HG03196 (cell line): Measurements from ENCODE around the gene TAMALIN.

Experiments
- ATAC-seq: cut with Tn5 transposase; IDR thresholded peaks from one replicate; pipeline ENCODE4 v1.9.1; 2021; ENCODE audit not compliant: unreplicated experiment

TAMALIN gene

DNA sequence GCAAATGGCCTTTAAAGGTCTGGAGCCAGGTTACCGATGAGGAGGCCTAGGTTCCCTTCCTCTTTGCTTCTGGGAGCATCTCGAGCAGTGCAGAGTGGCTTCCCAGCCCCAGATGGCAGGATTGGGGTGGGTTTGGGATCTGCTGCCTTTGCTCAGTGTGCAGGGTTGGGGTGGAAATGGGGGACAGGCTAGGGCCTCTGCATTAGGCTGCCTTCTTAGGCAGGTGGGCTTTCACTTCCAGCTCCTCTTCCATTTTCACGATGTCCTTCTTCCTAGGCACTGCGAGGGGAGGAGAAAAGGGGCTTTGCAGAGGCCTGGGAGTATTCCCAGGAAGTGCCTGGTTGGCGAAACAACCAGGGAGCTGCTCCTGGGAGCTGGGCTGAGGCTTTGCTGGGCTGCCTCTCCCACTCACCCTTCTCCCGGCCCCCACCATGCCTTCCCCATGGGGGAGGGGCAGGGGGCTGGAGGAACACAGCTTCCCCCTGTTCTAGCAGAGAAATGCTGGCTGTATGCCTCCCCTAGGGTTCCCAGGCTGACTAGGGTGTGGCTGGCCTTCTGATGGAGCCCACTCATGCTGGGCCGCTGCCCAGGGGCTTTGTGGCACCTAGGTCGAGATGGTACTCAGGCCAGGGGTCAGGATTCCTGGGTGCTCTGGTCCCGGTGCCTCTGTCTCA, 46.9 kb downstream of the TAMALIN start:
- ATAC-seq = no peak

DNA sequence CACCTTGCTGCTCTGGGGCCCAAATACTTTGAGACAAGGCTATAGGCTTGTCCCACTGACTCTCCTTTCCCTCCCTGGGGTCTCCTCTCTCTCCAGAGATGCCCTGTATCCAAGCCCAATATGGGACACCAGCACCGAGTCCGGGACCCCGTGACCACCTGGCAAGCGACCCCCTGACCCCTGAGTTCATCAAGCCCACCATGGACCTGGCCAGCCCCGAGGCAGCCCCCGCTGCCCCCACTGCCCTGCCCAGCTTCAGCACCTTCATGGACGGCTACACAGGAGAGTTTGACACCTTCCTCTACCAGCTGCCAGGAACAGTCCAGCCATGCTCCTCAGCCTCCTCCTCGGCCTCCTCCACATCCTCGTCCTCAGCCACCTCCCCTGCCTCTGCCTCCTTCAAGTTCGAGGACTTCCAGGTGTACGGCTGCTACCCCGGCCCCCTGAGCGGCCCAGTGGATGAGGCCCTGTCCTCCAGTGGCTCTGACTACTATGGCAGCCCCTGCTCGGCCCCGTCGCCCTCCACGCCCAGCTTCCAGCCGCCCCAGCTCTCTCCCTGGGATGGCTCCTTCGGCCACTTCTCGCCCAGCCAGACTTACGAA, 47.6 kb downstream of the TAMALIN start:
- no peak for ATAC-seq

DNA sequence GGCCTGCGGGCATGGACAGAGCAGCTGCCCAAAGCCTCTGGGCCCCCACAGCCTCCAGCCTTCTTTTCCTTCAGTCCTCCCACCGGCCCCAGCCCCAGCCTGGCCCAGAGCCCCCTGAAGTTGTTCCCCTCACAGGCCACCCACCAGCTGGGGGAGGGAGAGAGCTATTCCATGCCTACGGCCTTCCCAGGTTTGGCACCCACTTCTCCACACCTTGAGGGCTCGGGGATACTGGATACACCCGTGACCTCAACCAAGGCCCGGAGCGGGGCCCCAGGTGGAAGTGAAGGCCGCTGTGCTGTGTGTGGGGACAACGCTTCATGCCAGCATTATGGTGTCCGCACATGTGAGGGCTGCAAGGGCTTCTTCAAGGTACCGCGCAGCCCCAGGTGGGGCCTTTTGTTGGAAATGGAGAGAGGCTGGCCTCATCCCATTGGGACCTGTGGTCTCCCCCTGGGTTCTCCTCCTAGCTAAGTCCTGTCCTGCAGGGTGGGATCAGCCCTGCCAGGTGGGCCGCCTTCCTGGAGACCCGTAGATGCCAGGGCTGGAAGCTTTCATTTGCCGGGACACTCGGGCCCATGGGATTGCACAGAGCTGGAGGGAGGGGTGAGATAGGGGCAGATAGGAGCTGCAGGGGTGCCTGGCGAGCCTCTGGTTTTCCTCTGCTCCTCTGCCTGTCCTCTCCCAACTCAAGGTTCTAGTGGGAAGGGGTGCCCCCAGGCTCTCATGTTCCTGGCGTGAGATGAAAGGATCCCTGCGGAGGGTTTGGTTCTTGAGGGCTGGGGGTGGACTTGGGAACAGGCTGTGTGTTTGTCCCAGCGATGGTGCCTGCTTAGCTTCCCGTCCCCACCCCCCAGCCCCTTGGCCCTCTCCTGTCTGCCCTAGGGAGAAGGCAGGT, 48.3 kb downstream of the TAMALIN start:
- ATAC-seq = no peak

DNA sequence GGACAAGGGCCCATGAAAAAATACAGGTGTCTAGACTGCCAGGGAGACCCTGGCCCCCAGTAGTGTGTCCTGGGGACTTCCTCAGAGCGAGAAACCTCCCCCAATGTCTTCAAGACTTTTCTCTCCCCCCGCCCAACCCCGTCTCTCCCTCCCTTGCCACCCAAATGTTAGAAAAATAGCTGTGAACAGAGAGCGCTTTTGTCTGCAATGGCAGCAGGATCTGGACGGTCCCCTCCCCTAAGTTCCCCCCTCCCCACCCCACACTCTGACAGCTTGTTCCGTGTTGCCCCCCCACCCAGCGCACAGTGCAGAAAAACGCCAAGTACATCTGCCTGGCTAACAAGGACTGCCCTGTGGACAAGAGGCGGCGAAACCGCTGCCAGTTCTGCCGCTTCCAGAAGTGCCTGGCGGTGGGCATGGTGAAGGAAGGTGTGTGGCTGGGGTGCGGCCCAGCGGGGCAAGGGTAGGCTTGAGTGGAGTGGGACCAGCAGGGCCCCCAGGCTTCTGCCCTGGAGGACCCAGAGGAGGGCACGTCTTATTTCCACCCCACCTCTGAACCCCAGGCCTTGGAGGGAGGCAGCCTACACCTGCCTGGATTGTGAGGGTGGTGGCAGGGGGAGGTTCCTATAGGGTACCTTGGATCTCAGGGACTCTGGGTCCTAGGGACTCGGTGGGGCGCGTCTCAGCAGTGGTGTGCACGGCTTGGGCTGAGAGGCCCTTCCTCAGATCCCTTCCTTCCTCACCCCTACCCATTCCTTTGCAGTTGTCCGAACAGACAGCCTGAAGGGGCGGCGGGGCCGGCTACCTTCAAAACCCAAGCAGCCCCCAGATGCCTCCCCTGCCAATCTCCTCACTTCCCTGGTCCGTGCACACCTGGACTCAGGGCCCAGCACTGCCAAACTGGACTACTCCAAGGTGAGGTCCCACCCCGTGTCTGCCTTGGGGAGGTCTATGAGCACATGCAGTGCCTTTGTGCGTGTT, 49.3 kb downstream of the TAMALIN start:
- ATAC-seq = no peak

DNA sequence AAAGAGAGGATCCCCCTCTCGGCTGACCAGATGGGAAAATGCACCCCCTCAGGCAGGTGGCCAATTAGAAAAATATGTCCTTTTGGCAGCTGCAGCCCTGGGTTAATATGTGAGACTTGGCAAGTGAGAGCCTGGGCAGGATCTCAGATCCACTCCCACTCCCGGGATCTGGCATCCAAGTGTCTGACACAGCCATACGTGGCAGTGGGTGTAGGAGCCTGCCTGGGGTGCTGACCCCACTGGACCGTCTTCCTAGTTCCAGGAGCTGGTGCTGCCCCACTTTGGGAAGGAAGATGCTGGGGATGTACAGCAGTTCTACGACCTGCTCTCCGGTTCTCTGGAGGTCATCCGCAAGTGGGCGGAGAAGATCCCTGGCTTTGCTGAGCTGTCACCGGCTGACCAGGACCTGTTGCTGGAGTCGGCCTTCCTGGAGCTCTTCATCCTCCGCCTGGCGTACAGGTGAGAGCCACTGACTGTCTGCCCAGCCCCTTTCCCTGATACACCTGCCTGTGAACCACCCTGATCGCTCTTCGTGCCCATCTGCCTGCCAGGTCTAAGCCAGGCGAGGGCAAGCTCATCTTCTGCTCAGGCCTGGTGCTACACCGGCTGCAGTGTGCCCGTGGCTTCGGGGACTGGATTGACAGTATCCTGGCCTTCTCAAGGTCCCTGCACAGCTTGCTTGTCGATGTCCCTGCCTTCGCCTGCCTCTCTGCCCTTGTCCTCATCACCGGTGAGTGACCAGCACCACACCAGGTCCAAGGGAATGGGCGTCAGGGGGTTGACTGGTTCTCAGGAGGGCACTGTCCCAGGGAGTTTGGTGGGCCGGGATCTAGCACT, 50.3 kb downstream of the TAMALIN start:
- ATAC-seq = no peak

DNA sequence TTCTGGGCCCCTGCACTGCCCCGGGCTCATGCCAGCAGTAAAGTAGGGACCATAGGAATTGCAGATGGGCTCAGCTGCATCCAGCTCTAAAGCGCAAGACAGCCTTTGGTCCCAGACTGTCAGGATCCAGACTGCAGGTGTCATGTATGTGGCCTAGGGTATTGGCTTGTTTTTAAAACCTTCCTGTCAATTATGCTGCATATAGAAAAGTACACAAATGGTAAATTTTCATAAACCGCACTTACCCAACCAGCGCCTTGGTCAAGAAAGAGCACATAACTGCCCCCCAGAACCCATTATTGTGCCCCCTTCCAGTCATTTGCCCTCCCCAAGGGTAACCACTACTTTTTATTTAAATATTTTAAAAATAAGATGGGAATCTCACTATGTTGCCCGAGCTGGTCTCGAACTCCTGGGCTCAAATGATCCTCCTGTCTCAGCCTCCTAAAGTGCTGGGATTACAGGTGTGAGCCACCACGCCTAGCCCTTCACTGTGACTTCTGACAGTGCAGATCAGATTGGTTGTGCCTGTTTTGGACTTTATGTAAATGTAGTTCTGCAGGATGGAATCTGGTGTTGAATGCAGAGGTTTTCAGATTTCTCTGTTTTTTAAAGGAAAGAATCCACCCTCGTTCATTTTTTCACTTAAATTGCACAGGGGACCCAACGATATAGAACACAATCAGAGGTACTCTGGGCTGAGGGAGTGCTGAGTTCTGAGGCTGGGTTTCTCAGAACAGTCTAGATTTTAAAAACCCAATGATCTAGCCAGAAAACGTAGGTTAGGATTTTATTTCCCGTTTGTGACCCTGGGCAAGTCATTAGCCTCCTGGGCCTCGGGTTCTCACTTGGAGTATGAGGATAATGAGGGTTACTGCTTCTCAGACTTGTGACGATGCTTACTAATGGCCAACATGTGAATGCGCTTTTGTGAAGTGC, 51.2 kb downstream of the TAMALIN start:
- ATAC-seq = no peak

DNA sequence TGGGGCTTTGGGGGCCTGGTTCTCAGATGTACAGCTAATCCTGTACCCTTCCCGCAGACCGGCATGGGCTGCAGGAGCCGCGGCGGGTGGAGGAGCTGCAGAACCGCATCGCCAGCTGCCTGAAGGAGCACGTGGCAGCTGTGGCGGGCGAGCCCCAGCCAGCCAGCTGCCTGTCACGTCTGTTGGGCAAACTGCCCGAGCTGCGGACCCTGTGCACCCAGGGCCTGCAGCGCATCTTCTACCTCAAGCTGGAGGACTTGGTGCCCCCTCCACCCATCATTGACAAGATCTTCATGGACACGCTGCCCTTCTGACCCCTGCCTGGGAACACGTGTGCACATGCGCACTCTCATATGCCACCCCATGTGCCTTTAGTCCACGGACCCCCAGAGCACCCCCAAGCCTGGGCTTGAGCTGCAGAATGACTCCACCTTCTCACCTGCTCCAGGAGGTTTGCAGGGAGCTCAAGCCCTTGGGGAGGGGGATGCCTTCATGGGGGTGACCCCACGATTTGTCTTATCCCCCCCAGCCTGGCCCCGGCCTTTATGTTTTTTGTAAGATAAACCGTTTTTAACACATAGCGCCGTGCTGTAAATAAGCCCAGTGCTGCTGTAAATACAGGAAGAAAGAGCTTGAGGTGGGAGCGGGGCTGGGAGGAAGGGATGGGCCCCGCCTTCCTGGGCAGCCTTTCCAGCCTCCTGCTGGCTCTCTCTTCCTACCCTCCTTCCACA, 52.0 kb downstream of the TAMALIN start:
- ATAC-seq = no peak

DNA sequence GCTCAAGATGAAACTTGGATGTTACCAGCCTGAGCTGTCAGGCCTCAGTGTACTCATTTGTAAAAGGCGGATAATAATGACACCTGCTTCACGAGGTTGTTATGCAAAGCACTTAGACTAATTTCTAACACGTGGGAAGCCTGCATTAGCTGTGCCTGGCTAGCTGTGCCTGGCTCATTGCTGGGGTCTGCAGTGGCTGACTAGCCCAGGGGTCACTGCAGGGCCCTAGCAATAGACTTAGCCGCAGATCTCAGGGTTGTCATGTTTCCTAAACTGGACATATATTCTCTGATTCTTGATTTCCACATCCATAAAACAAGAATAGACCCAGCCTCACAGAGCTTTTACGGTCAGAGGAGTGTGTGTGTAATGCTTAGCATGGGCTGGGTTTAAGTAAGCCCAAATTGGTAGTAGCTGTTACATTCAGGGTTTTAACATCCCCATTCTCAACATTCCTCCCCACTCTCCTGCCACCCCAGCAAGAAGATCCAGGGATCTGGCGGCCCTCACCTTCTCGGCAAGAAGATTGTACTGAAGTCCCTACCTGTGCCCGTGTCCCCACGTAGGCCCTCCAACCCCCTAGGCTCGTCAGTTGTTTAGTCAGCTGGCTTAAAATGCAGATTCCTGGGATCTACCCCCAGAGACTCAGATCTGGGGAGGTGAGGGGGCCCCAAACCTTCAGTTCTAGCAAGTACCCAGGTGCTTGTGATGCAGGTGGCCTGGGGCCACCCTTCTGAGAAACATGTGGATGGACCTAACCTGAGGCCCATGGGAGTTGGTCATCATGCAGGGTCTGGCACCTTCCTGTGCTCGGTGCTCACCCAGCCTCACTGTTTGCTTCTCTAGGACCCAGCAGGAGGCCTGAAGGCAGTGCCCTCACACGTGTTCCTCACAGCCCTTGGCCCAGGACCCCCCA, 53.1 kb downstream of the TAMALIN start:
- ATAC-seq = no peak

DNA sequence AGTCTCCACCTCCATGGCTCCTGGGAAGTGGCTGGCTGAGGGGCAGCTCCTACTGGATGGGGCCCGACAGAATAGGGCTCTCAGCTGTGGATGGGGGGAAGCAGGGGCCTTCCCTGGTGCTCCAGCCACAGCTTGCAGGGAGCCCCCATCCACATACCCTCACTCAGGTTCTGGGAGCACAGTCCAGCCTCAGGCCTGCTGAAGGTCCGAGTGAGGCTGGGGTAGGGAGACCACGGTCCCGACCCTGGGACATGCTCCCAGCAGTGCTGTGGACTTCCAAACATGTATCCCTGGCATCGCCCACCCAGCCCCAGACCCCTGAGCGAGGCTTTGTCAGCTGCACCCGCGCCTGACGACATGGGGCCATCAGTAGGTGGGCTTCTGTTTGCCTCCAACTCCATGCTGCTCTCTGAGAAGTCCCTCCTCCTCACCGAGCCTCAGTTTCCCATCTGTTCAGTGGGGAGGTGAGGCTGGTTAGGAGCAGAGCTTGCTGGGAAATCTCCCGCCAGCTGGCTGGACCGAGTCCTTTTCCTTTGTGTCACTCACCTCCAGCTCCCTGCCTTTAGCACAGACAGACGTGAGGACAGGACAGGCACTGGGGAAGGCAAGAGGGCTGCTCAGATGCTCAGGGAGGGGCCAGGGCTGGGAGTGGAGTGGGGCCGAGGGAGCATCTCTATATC, 53.9 kb downstream of the TAMALIN start:
- no peak for ATAC-seq

DNA sequence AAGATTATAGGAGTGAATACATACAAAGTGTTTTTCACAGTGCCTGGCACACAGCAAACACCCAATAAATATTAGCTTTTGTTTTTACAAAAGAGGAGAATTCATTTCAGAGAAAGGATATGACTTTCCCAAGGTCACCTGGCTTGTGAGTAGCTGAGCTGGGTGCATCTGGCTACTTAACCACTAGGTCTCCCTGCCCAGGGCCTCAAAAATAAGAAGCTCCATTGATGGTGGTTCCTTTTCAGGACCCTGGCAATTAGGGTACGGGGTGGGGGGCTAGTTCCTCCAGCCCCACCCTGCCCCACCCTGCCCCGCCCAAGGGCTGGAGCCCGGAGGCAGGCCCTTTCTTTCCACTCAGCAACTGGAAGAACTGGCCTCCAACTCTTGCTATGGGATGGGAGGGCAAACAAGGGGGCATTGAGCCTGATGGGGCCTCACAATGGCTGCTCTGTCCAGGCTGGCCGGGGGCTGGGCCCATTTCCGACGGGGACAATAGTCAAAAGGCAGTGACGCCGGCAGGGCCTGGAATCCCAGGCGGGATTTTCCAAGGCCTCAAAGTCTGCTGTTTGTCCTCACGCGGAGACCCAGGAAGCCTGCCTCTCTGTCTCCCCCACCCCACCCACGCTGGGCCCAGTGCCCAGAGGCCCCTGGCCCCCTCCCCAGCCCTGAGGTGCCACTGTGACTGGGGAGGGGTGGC, 54.9 kb downstream of the TAMALIN start:
- no peak for ATAC-seq

DNA sequence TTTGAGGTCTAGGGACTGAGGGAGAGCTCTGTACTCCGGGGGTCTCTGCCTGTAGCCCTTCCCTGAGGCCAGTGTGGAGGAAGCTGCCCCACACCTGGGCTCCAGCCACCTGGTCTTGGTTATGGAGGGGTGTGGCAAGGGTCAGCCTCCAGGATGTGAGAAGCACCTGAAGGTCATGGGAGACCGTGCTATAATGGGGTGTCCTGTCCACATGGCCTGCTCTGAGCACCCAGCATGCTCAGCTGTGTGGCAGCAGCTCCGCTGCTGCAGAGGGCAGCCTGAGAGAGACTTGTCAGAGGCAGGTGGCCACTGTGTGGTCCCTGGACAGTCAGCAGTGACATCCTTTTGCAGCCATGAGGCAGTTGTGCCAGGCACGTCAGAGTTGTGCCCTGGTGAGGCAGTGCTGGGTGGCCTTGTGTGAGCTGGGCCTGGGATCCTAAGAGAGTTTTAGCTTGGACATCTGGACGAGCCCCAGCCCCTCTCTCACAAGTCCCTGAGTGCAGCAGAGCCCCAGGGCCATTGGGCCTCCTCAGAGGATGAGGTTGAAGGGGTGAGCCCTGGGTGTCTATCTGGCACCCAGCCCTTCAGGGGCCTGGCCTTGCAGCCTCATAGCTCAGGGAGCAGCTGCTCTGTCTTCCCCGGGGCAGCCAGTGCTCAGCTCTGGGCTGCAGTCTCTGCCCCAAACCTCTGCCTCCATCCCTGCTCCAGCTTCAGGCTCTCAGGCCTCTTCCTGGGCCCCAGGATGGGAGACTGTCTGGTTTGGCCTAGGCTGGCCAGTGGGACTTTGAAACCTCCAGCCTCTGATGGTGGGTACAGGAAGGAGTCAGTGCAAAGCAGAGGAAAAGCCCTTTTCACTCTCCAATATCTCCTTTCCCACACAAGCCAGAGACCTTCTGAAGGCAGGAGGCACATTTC, 55.7 kb downstream of the TAMALIN start:
- no peak for ATAC-seq

DNA sequence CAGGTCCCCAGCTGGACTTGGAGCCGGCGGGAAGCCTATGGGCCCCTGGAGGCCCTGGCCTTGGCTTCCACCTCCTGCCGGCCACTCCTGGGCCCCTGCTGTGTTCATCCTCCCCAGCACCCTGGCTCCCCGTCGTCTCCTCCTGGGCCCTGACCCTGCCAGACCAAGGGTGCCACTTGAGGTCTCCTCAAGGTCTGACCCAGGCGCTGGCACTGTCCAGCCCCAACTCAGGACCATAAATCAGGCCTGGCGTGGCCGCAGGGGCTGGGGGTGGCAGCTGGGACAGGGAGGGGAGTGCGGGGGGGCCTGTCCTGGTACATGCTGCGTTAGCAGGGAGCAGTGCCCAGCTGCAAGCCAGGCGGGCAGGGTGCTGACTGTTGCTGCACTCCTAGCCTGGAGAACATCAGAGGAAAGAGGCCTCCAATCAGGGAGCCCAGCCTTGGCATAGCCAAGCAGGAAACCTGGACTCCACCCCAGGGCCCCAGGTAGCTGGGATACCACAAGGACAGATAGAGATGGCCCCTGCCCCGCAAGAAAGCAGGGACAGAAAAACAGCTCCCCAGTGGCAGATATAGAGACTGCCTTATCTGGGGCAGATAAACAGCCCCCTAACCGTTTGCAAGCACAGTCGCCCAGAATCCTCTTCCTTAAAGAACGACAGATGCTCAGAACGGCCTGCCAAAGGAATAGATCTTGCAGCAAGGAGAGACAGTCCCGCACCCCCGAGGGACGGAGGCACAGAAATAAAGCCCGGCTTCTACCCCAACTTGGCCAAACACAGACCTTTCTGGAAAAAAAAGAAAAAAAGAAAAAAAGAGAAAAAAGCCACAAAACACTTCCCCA, 56.6 kb downstream of the TAMALIN start:
- no peak for ATAC-seq

DNA sequence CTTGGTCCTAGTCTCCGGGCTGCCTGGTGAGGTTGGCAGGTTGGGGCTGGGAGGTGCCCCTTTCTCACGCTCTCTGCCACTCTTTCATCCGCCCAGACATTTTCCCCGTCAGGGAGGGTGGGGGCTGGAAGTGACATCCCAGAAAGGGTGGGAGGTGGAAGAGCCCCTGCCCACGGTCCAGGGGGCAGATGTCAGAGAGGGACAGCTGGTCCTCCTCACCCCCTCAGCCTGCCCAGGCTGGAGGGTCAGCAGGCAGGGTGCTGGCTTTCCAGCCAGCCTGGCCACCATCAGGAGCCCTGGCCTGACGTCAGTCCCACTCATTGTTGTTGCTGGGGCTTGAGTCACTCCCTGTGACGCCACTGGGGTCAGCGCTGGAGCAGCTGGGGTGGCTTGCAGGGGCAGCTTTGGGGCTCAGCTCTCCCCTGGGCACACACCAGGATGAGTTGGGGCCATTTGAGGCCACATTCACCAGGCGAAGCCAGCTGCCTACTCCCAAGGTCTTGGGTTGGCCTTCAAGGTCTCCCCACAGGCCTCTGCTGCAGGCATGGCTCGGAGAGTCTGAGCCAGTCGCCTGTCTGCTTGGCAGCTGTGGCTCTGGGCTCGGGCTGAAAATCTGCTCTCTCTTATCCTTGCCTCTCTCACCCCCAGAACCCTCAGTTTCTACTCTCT, 57.4 kb downstream of the TAMALIN start:
- no peak for ATAC-seq
